Measurements from ENCODE around the gene NEK6.

- TF ChIP-seq, protein P1, sequence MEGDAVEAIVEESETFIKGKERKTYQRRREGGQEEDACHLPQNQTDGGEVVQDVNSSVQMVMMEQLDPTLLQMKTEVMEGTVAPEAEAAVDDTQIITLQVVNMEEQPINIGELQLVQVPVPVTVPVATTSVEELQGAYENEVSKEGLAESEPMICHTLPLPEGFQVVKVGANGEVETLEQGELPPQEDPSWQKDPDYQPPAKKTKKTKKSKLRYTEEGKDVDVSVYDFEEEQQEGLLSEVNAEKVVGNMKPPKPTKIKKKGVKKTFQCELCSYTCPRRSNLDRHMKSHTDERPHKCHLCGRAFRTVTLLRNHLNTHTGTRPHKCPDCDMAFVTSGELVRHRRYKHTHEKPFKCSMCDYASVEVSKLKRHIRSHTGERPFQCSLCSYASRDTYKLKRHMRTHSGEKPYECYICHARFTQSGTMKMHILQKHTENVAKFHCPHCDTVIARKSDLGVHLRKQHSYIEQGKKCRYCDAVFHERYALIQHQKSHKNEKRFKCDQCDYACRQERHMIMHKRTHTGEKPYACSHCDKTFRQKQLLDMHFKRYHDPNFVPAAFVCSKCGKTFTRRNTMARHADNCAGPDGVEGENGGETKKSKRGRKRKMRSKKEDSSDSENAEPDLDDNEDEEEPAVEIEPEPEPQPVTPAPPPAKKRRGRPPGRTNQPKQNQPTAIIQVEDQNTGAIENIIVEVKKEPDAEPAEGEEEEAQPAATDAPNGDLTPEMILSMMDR (IDR thresholded peaks at IDR 0.05) = no peak
- no peak for TF ChIP-seq POLR2A (IDR thresholded peaks at IDR 0.05)
Measured at GRCh38 chr9:124284940-124285441, 27.2 kb downstream of the NEK6 start.

Measured in esophagus squamous epithelium (tissue), 4 donors.